ENCODE data around the gene EDN2.
A peak's percentile ranks its signal among the peaks of the same experiment; 100 is the strongest.

The EDN2 gene

GRCh38 chr1:41482001-41482765, 2.3 kb downstream of the EDN2 start:
- peak; percentile 53 for DNase-seq

- no peak for DNase-seq
Measured at GRCh38 chr1:41481109-41481775, 3.2 kb downstream of the EDN2 start.

- DNase-seq = no peak
Measured at GRCh38 chr1:41480204-41481108, 4.0 kb downstream of the EDN2 start.

- DNase-seq = no peak
Measured at GRCh38 chr1:41479808-41480160, 4.7 kb downstream of the EDN2 start.

GRCh38 chr1:41479000-41479807, 5.3 kb downstream of the EDN2 start:
- no peak for DNase-seq

- no peak for DNase-seq
Measured at GRCh38 chr1:41478118-41478748, 6.2 kb downstream of the EDN2 start.

- no peak for DNase-seq
Measured at GRCh38 chr1:41476807-41477361, 7.6 kb downstream of the EDN2 start.

- DNase-seq = no peak
Measured at GRCh38 chr1:41475859-41476567, 8.5 kb downstream of the EDN2 start.

GRCh38 chr1:41475346-41475745, 9.1 kb downstream of the EDN2 start:
- DNase-seq = no peak

GRCh38 chr1:41474490-41475271, 9.8 kb downstream of the EDN2 start:
- DNase-seq = no peak

GRCh38 chr1:41473738-41474362, 10.6 kb downstream of the EDN2 start:
- no peak for DNase-seq

- DNase-seq = no peak
Measured at GRCh38 chr1:41471658-41472057, 12.8 kb downstream of the EDN2 start.

GRCh38 chr1:41469706-41470105, 14.8 kb downstream of the EDN2 start:
- no peak for DNase-seq

- no peak for DNase-seq
Measured at GRCh38 chr1:41468122-41468762, 16.2 kb downstream of the EDN2 start.

- no peak for DNase-seq
Measured at GRCh38 chr1:41467673-41468072, 16.8 kb downstream of the EDN2 start.

GRCh38 chr1:41466146-41466545, 18.3 kb downstream of the EDN2 start:
- DNase-seq = no peak

GRCh38 chr1:41465741-41466140, 18.7 kb downstream of the EDN2 start:
- no peak for DNase-seq

GRCh38 chr1:41464885-41465284, 19.6 kb downstream of the EDN2 start:
- DNase-seq = no peak

- no peak for DNase-seq
Measured at GRCh38 chr1:41463516-41463915, 21.0 kb downstream of the EDN2 start.

GRCh38 chr1:41462680-41463004, 21.8 kb downstream of the EDN2 start:
- no peak for DNase-seq

Measured in kidney glomerular epithelial cell (primary cell).